Right lobe of liver (tissue), 4 donors: ENCODE results near the gene LOC101059915.
"Not testable (repeated sequence)": the region's sequence is repeated elsewhere in the genome, so short reads cannot be mapped to it uniquely, and the experiment has no call there.

Source experiments
- CTCF ChIP-seq, 4 donors: fragments of 200-600 bp in 3 of 4; fragments of 450-650 bp in 1 of 4; IDR thresholded peaks; one replicate each; pipeline versions ENCODE4 v1.5.1 to v1.8.0; 2016 to 2022; ENCODE audit warnings: antibody characterized with exemption in 4 of 4, mild to moderate bottlenecking in 2 of 4
- POLR2A ChIP-seq: fragments of 450-650 bp; IDR thresholded peaks from one replicate; pipeline ENCODE4 v1.6.1; 2017; ENCODE audit warnings: antibody characterized with exemption, mild to moderate bottlenecking
- donor health status: DM: no; HTN: no; CAD: no.
- donor health status: DM: no; HTN: no; CAD: no.
- donor health status: DM: no; HTN: yes; CAD: no.

DNA sequence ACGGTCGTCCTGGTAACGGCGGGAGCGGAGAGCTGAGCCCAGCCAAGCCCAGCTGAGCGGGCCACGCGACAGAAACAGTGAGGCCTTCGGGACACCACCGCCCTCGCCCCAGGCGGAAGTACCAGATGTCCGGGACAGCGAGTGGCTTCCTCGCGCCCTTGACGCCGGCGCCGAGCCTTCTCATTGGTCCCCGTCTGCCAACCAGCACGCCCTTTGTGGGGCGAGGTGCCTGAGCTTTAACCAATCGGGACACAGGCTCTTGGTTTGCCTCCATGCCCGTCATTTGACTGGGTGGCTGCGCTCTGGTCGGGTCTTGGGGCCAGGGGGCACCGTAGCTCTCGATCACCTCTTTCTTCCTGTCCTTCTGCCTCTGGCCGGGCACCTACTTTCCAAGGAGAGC lies 50.8 kb downstream of the LOC101059915 start, which contains the start of gene CXorf49:
- TF ChIP-seq CTCF (IDR thresholded peaks at IDR 0.05); POLR2A: not testable (repeated sequence)
